ENCODE measurements around the gene RNF222.
"Not testable (repeated sequence)": the region's sequence is repeated elsewhere in the genome, so short reads cannot be mapped to it uniquely, and the experiment has no call there.

Gene RNF222

GRCh38 chr17:8377422-8377821, 20.2 kb downstream of the RNF222 start:
- no peak for DNase-seq

- peak; percentile 77 to 87 for DNase-seq
Measured at GRCh38 chr17:8376271-8377067, 21.2 kb downstream of the RNF222 start, which contains the start of gene KRABD2. Gene KRABD2 (minus strand): TSS chr17:8376704.

- DNase-seq = no peak
Measured at GRCh38 chr17:8375738-8376259, 21.8 kb downstream of the RNF222 start.

DNA sequence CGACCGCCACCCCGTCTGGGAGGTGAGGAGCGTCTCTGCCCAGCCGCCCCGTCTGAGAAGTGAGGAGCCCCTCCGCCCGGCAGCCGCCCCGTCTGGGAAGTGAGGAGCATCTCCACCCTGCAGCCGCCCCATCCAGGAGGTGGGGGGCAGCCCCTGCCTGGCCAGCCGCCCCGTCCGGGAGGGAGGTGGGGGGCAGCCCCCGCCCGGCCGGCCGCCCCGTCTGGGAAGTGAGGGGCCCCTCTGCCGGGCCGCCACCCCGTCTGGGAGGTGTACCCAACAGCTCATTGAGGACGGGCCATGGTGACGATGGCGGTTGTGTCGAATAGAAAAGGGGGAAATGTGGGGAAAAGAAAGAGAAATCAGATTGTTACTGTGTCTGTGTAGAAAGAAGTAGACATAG, 23.8 kb downstream of the RNF222 start:
- DNase-seq = not testable (repeated sequence)

GRCh38 chr17:8372422-8372821, 25.2 kb downstream of the RNF222 start:
- DNase-seq = no peak

- DNase-seq = no peak
Measured at GRCh38 chr17:8371786-8372185, 25.8 kb downstream of the RNF222 start.

- DNase-seq = no peak
Measured at GRCh38 chr17:8369944-8370343, 27.7 kb downstream of the RNF222 start.

DNA sequence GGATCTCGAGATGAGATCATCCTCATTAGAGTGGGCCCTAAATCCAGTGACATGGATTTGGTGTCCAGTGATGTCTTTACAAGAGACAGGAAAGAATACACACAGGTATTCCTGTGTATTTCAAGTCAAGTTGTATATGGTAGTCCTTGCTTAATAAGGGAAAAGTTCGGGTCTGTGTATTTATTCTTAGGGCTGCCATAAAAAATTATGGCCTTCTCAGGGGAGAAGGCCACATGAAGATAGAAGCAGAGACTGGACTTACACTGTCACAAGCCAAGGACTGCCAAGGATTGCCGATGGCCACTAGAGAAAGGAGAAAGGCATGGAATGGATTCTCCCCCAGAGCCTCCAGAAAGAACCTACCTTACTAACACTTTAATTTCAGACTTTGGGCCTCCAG, 29.4 kb downstream of the RNF222 start:
- DNase-seq = no peak

DNA sequence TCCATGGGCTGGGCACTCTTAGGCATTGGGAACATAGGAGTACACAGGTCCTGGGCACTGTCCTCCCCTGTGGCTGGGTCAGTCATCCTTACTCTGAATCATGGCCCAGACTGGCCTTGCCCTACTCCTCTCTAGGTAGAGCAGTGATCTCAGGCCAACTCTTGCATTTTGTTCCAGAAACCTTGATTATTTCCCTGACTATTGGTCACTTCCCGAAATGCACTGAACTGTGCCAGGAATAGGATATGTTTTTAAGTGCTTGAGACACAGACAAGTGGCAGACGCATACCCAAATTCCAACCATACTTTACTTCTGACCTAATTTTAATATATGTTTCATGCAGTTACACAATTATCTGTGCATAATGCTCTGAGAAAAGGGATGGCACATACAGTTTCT, 31.4 kb downstream of the RNF222 start:
- DNase-seq = no peak

DNA sequence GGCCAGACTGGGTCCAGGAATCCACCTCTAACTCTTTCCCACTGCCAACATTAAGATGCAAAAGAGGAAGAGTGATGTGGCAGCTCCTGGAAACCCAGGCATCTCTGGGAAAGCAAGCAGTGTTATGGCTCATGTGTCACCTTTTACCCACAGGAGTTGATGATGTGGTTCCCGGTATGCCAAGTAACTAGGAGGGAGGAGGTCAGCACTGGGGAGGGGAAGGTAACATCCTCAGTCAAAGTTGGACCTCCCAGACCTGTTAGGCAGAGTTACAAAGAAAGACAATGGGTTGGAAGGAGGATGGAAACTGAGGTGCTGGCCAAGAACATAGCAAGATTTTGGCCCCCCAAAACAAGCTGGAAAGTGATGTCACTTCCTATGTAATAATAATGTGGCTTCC, 32.5 kb downstream of the RNF222 start:
- no peak for DNase-seq

DNA sequence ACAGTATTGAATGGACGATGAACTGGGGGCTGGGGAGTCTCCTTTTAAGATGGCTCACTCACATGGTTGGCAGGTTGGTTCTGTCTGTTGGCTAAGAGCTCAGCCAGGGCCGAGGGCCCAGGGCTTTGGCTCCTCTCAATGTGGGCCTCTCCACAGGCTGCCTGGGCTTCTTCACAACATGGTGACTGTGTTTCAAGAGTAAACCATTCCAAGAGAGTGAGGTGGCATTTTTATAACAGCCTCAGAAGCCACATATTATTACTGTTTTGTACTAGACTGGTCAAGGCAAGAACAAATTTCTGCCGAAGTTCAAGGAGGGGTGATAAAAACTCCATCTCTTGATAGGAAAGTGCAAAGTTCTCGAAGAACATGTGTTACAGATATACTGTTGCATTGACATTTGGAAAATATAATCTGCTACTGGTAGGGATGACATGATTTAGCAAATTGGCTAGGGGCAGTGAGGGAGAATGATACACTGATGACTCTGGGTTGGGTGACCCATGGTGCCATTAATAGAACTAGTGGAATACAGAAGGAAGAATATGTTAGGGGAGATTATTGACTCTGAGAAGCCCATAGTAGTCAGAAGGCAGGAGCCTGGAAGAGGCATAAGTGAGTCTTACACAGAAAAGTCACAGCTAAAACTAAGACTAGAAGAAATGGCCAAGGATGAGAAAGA, 34.8 kb downstream of the RNF222 start:
- no peak for DNase-seq

- no peak for DNase-seq
Measured at GRCh38 chr17:8360751-8361150, 36.9 kb downstream of the RNF222 start.

GRCh38 chr17:8360260-8360659, 37.4 kb downstream of the RNF222 start:
- no peak for DNase-seq

DNA sequence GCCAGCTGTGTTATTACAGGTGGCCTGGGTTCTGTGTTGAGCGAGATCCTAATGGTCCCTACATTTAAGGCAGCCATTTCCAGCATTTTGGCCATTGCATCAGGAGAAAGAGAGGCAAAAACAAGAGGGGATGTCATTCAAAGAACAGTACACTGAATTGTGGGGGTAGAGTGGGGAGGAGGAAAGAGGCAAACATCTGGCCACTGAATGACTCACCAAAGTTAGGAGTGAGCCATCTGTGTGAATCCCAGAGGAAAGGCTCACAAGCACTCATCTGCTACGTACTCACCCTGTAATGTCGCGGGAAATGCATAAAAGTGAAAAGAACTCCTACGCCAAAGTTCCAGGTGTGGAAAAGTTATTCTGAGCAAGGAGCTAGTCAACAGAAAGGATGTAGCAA, 37.9 kb downstream of the RNF222 start:
- no peak for DNase-seq

GRCh38 chr17:8357910-8358309, 39.7 kb downstream of the RNF222 start:
- DNase-seq = no peak

GRCh38 chr17:8354236-8354635, 43.4 kb downstream of the RNF222 start:
- DNase-seq = no peak

- no peak for DNase-seq
Measured at GRCh38 chr17:8353736-8354135, 43.9 kb downstream of the RNF222 start.

- DNase-seq = no peak
Measured at GRCh38 chr17:8350339-8350738, 47.3 kb downstream of the RNF222 start.

GRCh38 chr17:8347001-8347400, 50.6 kb downstream of the RNF222 start:
- DNase-seq = not testable (repeated sequence)

GRCh38 chr17:8345951-8346665, 51.5 kb downstream of the RNF222 start:
- no peak for DNase-seq

DNA sequence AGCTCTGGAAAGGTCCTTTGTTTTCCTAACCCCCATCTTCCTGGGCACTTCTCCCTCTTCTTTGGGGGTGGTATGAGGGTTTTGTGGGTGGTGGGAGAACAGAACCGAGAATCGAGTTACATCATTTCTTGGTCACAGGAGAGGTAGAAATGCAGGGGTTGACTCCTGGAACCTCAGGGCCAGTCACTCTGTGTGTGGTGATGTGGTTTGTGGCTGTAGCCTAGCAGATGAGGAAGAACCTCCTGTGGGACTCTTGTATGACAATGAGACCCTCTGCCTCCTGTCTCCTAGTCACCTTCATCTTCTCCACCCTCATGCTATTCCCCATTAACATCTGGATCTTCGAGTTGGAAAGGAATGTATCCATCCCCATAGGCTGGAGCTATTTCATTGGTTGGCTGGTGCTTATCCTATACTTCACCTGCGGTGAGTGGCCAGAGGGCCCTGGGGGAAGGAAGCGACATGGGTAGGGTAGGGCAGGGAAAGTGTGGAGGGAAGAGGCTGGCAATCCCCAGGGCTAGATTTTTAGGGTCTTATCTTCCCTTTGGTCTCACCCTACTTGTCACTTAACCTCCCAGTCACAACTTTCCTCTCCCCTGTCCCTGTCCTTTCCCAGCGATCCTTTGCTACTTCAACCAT, 52.5 kb downstream of the RNF222 start:
- DNase-seq = no peak

GRCh38 chr17:8341456-8341855, 56.2 kb downstream of the RNF222 start:
- no peak for DNase-seq

Data from NCI-H1930 (cell line).